Hematopoietic multipotent progenitor cell treated with erythropoietin and hydrocortisone succinate and interleukin-3 and kit ligand, for 6 days (in vitro differentiated cells): ENCODE measurements around the gene PDCD10.
A peak's percentile ranks its signal among the peaks of the same experiment; 100 is the strongest.

Experiments
- DNase-seq: peaks from one replicate; pipeline ENCODE4 v3.0.0-alpha.2; 2015

PDCD10 gene

DNA sequence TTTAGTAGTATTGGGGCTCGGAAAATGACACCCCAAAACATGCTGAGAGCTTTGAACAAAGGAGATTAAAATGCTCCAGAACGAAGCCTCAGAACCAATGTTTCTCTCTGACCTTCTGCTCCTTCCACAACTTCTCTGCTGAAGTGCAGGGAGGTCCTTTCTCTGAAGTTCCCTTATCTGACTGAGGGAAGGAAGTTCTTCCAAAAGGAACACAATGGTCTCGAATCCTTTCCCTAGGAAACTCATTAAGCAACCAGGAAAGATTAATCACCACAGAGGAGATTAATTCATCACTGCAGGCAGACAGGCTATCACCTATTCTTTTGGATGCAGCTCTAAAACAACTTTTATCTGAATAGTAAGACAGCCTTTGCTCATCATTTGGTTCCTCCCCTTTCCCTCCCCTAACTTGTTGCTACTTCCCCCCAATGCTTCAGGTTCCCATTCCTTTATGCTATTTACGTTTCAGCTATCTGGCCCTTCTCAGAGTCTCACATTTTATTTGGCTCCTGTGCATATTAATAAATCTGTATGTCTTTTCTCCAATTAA lies 62.7 kb downstream of the PDCD10 start:
- no peak for DNase-seq

DNA sequence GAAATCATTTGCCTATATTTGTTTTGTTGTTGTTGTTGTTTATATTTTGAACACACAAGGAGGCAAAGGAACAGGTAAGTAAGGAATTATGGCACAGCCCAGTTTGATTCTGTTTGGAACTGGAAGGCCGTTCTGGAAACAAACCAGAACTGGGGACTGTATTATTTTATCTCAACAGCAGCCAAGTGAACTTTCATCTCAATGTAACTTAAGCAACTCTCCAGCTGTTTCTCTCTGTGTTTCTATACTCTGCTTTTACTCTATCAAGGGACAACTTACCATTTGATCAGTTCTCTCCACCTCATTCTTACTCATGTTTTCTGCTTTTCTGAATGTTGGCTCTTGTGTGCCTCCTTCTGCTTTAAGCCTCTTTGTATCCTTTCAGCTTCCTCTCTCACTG lies 65.0 kb downstream of the PDCD10 start:
- DNase-seq: no peak

- peak; percentile 25 for DNase-seq
Observed at GRCh38 chr3:167668651-167669050, 66.0 kb downstream of the PDCD10 start.

DNA sequence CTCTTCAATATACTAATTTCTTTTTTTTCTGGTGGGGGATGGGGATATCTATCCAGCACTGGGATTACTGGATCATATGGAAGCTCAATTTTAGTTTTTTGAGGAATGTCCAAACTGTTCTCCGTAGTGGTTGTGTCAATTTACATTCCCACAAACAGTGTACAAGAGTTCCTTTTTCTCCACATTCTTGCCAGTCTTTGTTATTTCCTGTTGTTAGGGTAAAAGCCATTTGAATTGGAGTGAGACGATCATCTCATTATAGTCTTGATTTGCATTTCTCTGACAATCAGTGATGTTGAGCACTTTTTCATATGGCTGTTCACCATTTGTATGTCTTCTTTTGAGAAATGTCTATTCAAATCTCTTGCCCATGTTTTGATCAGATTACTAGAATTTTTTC lies 68.1 kb downstream of the PDCD10 start:
- DNase-seq: no peak

- no peak for DNase-seq
Observed at GRCh38 chr3:167662919-167663400, 71.7 kb downstream of the PDCD10 start.

- DNase-seq: no peak
Observed at GRCh38 chr3:167657684-167658225, 76.9 kb downstream of the PDCD10 start.

GRCh38 chr3:167656821-167657220 lies 77.9 kb downstream of the PDCD10 start:
- DNase-seq: no peak

GRCh38 chr3:167653760-167654159 lies 80.9 kb downstream of the PDCD10 start, which contains the start of gene WDR49:
WDR49 (minus strand) TSS chr3:167653942; CDS start chr3:167653425, 517 bp downstream.
- no peak for DNase-seq

DNA sequence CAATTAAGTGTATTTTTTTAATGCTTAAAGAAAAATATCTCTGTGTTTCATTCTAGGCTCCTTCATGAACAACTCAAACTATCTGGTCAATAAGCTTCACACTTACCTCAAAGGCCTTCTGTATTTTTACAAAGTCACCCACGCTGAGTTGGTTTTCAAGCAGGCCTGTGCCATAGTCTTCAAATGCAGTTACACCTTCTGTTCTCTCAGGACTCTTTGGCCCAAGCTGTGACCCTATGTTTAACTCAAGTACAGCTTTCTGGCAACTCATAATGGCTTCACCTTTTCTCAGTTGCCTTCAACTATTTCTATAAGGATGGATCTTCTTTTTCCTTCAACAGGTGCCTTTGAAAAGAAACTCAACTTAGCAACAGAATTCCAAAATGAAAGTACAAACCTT lies 81.5 kb downstream of the PDCD10 start:
- DNase-seq: no peak

DNA sequence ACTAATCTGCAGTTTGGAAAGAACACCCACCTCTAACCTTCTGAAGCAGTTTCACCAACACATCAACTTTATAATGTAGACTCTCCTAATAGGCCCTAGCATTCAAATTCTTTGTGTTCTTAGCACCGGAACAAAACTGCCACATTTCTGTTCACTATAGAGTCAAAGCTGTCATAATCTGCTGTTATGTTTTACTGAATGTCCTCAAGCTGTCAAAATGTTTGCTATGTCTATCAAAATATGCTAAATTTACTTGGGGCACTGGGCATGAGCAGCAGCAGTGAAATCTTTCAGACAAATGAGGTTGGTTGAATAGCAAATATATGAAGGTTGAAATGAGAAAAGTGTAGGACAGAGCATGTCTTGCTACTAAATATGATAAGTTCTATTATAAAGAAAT lies 82.9 kb downstream of the PDCD10 start:
- no peak for DNase-seq

- DNase-seq: no peak
Observed at GRCh38 chr3:167650459-167650858, 84.2 kb downstream of the PDCD10 start.

DNA sequence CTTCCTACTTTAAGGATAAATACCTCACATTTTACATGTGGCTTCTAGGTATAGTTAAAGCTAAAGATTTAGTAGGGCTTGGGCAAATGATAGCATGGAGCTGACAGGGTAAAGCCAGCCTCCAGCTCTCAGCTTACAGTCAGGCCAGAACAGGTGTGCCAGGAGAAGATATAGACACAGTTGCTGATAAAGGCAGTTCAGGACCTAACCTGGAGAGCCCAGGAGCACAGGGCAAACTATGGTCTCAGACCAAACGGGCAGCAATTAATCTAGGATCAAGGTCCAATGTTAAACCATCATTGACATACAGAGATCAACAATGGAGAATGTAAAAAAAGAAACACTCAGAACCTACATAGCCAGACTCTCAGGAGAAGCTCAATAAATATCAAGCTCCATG lies 84.9 kb downstream of the PDCD10 start:
- no peak for DNase-seq

DNA sequence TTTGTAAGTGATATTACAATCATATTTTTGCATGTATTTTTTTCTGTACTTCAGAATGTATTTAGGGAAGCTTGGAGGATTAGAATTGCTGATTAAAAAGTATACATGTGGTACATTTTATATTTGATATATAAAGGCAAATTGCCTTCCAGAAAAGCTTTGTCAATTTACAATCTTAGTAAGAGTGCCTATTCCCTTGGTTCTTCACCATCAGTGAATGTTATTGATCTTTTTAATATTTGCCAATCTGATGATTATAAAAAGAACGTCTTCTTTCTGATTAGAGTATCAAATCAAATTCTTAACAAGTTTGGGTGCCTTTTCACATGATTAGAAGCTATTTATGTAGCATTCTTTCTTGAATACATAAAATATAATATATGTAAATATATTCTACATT lies 90.1 kb downstream of the PDCD10 start:
- no peak for DNase-seq
